GM12878 (cell line): Measurements from ENCODE around the gene MYO1H.

Experiments
- CTCF ChIP-seq, 3 experiments: IDR thresholded peaks in 2 of 3; conservative IDR thresholded peaks in 1 of 3; 2 replicates each; pipeline ENCODE4 v1.5.1; 2011; ENCODE audit warnings: low read depth in 3 of 3, low read length in 3 of 3, mild to moderate bottlenecking in 3 of 3, control low read depth in 2 of 3, moderate library complexity in 2 of 3, inconsistent platforms in 1 of 3, mixed read lengths in 1 of 3; ENCODE audit not compliant: control insufficient read depth in 2 of 3, insufficient read depth in 1 of 3; ENCODE audit errors: extremely low read depth in 1 of 3
- GABPA ChIP-seq: IDR thresholded peaks from 2 replicates; pipeline ENCODE4 v1.6.1; 2014; ENCODE audit warnings: antibody characterized with exemption, low read depth, mild to moderate bottlenecking, inconsistent platforms
- PAX8 ChIP-seq: fragments of 450-650 bp; IDR thresholded peaks from 2 replicates; pipeline ENCODE4 v1.6.1; 2017; ENCODE audit warnings: mild to moderate bottlenecking, moderate library complexity
- POLR2A ChIP-seq: IDR thresholded peaks from 2 replicates; pipeline ENCODE4 v1.6.1; 2011; ENCODE audit warnings: low read depth, mild to moderate bottlenecking, low read length
- POLR2AphosphoS5 ChIP-seq: IDR thresholded peaks from 2 replicates; pipeline ENCODE4 v1.6.1; 2011; ENCODE audit warnings: mild to moderate bottlenecking, low read length, inconsistent platforms
- SP1 ChIP-seq: IDR thresholded peaks from one replicate; pipeline ENCODE4 v1.6.1; 2011; ENCODE audit warnings: low read depth, low read length
- TAF1 ChIP-seq: IDR thresholded peaks from 2 replicates; pipeline ENCODE4 v1.6.1; 2011; ENCODE audit warnings: mild to moderate bottlenecking, low read depth, low read length, borderline replicate concordance

GRCh38 chr12:109479761-109480160 is 132.1 kb downstream of the MYO1H start:
- TF ChIP-seq CTCF (IDR thresholded peaks at IDR 0.05 in 2 of 3, conservative IDR thresholded peaks at IDR 0.05 in 1 of 3; ENCODE audit: control insufficient read depth in 2 of 3, extremely low read depth in 1 of 3, insufficient read depth in 1 of 3, low read depth in 3 of 3, low read length in 3 of 3) (no peak), TAF1 (no peak), POLR2A (no peak), GABPA (no peak), POLR2AphosphoS5 (no peak), PAX8 (no peak), SP1 (no peak)
